HG02588 (cell line): Measurements from ENCODE around the gene JKAMP.

Experiments used
- ATAC-seq: cut with Tn5 transposase; IDR thresholded peaks from one replicate; pipeline ENCODE4 v1.9.1; 2021; ENCODE audit warnings: mild to moderate bottlenecking, moderate library complexity; ENCODE audit not compliant: unreplicated experiment

JKAMP gene

GRCh38 chr14:59480166-59480565 is 4.2 kb upstream of the JKAMP start:
- no peak for ATAC-seq

GRCh38 chr14:59481407-59481806 is 2.9 kb upstream of the JKAMP start:
- ATAC-seq, result no peak

- no peak for ATAC-seq
Measured at GRCh38 chr14:59481871-59482540, 2.3 kb upstream of the JKAMP start.

GRCh38 chr14:59482541-59483331 is 1.6 kb upstream of the JKAMP start:
- ATAC-seq, result no peak

- ATAC-seq, result no peak
Measured at GRCh38 chr14:59483363-59483762, 954 bp upstream of the JKAMP start.

- peak; percentile 48 for ATAC-seq
Measured at GRCh38 chr14:59484639-59485175, 390 bp downstream of the JKAMP start.

- ATAC-seq, result no peak
Measured at GRCh38 chr14:59490756-59491155, 6.4 kb downstream of the JKAMP start.

- ATAC-seq, result no peak
Measured at GRCh38 chr14:59492384-59492783, 8.1 kb downstream of the JKAMP start.

GRCh38 chr14:59500732-59501131 is 16.4 kb downstream of the JKAMP start:
- no peak for ATAC-seq

GRCh38 chr14:59503256-59503655 is 18.9 kb downstream of the JKAMP start:
- no peak for ATAC-seq

GRCh38 chr14:59507063-59507751 is 22.9 kb downstream of the JKAMP start:
- peak; percentile 75 for ATAC-seq

GRCh38 chr14:59507752-59508103 is 23.4 kb downstream of the JKAMP start:
- no peak for ATAC-seq

GRCh38 chr14:59509101-59509500 is 24.8 kb downstream of the JKAMP start:
- no peak for ATAC-seq

- no peak for ATAC-seq
Measured at GRCh38 chr14:59510001-59510400, 25.7 kb downstream of the JKAMP start.

- ATAC-seq, result no peak
Measured at GRCh38 chr14:59510966-59511365, 26.6 kb downstream of the JKAMP start.

GRCh38 chr14:59511916-59512575 is 27.7 kb downstream of the JKAMP start:
- no peak for ATAC-seq

- ATAC-seq, result no peak
Measured at GRCh38 chr14:59520224-59520623, 35.9 kb downstream of the JKAMP start.

- no peak for ATAC-seq
Measured at GRCh38 chr14:59529189-59529588, 44.9 kb downstream of the JKAMP start.

- no peak for ATAC-seq
Measured at GRCh38 chr14:59530349-59530748, 46.0 kb downstream of the JKAMP start.

GRCh38 chr14:59532419-59532818 is 48.1 kb downstream of the JKAMP start:
- no peak for ATAC-seq

GRCh38 chr14:59534361-59534987 is 50.2 kb downstream of the JKAMP start:
- no peak for ATAC-seq
